HPDE6-E6E7 (cell line): ENCODE measurements around the gene SOAT2.
"Not testable (repeated sequence)": the region's sequence is repeated elsewhere in the genome, so short reads cannot be mapped to it uniquely, and the experiment has no call there.

ENCODE experiments used
- DNase-seq: peaks from one replicate; pipeline ENCODE4 v3.0.0; 2011; ENCODE audit warnings: missing footprints; ENCODE audit errors: extremely low spot score

The SOAT2 gene

DNA sequence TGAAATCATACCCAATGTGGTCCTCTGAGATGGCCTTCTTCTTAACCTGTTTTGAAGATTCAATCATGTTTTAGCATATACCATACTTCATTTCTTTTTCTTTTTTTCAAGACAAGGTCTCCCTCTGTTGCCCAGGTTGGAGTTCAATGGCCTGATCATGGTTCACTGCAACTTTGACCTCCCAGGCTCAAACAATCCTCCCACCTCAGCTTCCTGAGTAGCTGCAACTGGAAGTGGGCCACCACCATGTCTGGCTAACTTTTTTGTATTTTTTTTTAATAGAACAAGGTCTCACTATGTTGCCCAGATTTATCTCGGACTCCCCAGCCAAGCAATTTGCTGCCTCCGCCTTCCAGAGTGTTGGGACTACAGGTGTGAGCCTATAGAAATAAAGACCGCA, 30.4 kb downstream of the SOAT2 start:
- no peak for DNase-seq

DNA sequence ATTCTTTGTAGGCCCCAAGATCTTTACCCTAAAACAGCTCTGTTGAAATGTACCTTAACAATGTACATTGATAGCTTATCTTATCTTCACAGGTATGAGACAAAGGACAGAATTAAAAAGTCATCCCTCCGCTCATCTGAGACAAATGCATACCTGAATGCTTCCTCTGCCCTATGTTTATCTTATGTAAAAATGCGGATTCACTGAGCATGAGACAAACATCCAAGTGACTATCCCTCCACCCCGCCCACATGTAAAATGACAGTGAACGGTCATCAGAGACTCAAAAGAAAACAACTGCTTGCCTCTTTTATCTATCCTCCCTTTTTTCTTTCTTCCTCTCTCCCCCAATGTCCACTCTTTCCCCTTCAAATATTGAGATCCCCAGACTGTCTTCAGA, 40.1 kb downstream of the SOAT2 start:
- DNase-seq, result no peak

DNA sequence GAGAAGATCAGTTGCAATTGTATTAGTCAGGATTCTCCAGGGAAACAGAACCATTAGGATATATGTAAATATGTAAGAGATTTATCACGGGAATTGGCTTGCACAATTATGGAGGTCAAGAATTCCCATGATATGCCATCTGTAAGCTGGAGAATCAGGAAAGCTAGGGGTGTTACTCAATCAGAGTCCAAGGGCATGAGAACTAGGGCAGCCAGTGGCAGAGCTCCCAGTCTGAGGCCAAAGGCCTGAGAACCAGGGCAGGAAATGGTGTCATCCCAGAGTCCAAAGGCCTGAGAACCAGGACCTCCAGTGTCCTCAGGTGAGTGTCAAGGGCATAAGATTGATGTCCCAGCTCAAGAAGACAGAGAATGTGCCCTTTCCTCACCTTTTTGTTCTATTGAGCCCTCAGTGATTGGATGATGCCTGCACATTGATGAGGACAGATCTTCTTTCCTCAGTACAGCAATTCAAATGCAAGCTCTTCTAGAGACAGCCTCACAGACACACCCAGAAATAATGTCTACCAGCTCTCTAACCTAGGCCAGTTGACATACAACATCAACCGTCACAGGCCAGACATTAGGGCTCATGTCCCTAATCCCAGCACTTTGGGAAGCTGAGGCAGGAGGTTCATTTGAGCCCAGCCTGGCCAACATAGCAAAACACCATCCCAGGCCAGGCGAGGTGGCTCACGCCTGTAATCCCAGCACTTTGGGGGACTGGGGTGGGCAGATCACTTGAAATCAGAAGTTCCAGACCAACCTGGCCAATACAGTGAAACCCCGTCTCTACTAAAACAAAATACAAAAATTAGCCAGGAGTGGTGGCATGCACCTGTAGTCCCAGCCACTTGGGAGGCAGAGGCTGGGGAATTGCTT, 42.3 kb downstream of the SOAT2 start:
- no peak for DNase-seq

DNA sequence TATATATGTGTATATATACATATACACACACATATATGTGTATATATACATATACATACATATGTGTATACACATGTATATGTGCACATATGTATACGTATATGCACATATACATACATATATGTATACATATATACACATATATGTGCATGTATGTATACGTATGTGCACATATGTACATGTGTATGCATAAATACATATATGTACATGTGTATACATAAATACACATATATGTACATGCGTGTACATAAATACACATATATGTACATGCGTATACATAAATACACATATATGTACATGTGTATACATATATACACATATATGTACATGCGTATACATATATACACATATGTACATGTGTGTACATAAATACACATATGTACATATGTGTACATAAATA, 43.9 kb downstream of the SOAT2 start:
- DNase-seq, result no peak

DNA sequence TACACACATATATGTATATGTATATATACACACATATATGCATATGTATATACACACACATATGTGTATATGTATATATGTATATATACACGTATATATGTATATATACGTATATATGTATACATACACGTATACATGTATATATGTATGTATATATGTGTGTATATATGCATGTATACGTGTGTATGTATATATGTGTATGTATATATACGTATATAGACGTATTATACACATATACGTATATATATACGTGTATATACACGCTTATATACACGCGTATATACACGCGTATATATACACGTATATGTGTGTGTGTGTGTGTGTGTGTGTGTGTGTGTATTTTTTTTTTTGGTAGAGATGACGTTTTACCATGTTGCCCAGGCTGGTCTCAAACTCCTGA, 44.4 kb downstream of the SOAT2 start:
- DNase-seq, result no peak

DNA sequence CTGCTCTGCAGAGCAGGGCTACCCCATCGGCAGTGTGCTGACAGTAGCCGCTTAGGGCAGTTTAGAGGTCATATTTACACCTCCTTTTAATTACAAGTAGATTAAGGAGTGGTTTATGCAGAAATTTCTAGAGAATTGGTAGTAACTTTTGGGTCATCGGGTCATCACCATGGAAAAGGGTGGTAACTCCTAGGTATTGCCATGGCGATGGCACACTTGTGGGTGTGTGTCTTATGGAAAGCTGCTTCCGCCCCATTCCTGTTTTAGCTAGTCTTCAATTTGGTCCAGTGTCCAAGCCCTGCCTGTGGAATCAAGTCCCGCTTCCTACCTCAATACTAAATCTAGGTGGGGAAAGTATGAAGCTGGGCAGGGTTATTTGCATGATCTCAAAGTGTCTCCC, 47.8 kb downstream of the SOAT2 start:
- DNase-seq, result no peak

DNA sequence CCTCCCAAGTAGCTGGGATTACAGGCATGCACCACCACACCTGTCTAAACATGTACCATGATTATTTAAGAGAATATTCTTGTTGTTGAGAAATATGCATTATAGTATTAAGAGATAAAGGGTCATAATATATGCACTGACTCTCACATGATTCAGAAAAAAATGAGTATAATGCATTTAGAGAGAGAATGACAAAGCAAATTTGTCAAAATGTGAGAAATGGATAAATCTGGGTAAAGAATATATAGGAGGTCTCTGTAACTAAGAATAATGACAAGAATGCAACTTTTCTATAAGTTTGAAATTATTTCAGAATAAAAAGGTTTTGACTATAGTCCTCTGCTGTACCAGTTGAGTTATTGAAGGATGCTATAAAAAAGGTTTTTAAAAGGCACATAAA, 49.1 kb downstream of the SOAT2 start:
- no peak for DNase-seq

DNA sequence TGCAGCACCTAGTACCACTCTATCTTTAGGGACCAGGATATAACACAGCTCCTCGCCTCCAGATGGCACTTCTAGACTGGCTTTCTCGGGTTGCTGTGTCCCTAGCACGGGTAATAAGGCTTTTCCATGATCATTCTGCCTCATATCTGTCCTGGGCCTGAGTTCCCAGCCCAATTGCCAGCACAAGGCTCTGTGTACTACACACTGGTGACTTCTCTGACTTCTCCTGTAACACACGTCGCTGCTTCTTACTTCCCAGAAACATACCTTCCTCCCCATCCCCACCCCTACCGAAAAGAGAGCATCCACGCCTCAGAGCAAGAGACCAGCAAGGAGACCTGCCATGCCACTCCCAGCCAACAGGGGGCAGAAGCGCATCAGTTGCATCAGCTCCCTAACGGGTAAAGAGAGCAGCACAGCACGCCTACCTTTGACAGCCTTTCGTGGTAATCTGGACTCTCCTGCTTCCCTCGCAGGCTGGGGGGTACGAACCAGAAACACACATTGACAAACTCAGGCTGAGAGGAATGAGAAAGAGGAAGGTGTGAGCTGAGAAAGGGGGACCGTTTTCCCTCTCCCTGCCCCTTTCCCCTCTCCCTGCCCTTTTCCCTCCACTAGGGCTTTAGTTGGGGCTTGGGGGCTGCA, 56.0 kb downstream of the SOAT2 start:
- DNase-seq, result peak; percentile 76

DNA sequence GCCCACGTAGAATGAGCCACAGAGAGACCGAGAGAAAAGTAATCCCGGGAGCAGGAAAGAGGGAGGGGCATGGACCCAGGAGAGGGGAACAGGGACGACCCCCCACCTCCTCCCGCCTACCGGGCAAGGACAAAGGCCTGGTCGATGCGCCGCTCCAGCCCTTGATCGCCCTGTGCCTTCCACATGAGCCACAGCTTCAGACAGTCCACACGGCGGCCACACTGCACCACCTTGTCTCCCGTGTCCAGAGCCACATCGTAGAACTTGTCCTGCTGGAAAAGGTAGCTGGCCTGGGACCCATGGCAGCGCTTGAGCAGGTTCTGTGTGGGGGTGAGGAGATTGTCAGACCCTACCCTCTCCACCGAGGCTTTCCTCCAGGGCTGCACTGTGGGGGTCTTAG, 56.7 kb downstream of the SOAT2 start:
- DNase-seq, result no peak

DNA sequence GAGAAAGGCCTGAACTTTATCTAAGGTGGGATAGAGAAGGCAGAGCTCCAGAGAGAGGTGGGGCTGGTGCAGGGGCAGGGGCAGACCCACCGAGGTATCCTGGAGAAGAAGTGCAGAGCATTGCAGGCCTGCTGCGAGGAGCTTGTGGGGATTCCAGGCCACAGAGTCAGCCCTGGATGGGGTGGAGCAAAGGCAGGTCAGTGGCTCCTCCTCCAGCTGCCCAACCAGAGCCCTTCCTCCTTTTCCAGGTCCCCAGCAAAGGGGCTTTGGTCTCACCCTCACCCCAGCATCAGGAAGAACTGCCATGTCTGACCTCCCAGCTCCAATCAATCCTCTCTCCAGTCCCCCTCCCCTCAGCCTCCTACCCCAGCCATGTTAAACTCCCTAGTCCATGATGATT, 57.4 kb downstream of the SOAT2 start:
- DNase-seq, result no peak

DNA sequence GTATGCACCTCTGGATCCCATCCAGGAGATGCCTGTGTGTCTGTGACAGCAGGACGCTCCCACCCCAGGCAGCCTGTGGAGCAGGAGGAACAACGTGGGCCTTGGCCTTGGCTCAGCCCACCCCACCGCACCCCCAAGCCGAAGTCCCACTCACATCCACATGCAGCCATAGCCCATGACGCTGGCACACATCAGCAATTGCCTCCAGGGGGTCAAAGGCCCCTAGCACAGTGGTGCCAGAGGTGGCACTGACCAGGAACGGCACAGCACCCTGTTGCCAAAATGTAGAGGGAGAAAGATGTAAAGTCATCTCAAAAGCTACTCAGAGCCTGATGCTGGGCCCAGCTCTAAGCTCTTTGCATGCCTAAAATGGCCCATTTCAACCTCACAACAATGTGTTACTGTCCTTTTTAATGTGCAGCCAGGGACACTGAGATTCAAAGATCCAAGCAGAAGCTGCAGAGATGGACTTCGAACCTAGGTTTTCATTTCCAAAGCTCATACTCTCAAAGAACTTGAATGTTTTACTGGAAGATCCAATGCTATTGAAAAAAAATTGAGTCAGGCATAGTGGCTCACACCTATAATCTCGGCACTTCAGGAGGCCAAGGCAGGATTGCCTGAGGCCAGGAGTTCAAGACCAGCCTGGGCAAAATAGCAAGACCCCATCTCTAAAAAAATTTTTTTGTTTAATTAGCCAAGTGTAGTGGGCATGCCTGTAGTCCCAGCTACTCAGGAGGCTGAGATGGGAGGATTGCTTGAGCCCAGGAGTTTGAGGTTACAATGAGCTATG, 58.0 kb downstream of the SOAT2 start:
- no peak for DNase-seq

DNA sequence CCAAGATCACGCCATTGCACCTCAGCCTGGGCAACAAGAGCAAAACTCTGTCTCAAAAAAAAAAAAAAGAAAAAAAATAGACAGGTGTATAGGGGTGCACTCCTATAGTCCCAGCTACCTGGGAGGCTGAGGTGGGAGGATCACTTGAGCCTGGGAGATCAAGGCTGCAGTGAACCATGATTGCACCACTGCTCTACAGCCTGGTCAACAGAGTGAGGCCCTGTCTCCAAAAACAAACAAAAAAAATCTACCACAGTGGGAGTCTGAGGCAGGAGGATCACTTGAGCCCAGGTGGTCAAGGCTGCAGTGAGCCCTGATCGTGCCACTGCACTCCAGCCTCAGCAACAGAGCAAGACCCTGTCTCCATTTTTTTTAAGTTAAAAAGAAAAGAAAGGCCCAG, 59.7 kb downstream of the SOAT2 start:
- DNase-seq, result not testable (repeated sequence)

DNA sequence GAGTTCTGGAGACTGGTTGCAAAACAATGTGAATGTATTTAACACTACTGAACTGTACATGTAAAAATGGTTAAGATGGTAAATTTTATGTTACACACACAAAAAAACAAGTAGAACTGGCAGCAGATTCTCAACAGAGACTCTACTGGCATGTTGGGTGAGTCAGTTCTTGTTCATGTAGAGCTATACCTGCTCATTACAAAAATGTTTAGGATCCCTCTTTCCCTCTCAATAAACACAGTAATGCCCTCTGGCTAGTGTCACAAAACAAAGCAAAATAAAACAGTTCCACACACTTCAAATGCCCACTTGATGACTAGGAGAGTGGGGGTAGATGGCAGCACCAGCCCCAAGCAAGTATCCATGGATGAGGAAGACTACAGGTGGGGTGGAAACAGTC, 63.6 kb downstream of the SOAT2 start:
- DNase-seq, result no peak

DNA sequence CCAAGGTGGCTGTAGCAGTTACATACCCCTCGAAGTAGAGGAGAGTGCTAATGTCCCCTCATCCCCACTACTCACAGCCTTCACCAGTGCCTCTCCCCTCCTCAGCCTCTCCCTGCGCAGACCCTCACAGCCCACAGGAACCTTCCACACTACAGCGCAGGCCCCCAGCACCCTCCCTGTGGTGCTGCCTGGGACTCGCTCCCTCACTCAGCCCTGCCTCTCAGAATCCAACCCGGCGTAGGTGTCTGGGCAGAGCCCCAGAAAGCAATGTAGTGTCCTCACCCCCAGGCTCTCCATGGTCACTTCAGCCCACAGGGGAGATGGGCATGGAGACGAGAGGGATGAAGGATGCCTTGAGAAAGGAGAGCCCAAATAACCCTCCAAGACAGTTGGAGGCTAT, 66.4 kb downstream of the SOAT2 start:
- DNase-seq, result no peak

DNA sequence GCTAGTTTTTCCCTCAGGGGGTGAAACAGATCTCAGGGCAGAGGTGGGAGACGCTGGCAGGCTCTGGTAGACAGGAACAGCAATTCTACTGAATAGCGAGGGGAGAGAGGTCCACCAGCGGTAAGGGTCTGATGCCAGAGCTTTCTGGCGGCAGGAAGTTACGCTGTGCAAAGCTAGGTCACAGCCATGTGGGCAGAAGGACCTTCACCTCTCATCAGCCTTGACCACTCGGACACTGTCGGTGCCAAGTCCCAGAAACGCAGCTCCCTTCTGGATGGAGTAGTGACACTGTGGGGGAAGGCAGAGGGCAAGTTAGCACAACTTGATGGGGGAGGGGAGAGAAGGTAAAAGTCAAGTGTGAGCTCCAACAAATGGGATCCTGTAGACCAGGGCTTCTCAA, 66.9 kb downstream of the SOAT2 start:
- no peak for DNase-seq

DNA sequence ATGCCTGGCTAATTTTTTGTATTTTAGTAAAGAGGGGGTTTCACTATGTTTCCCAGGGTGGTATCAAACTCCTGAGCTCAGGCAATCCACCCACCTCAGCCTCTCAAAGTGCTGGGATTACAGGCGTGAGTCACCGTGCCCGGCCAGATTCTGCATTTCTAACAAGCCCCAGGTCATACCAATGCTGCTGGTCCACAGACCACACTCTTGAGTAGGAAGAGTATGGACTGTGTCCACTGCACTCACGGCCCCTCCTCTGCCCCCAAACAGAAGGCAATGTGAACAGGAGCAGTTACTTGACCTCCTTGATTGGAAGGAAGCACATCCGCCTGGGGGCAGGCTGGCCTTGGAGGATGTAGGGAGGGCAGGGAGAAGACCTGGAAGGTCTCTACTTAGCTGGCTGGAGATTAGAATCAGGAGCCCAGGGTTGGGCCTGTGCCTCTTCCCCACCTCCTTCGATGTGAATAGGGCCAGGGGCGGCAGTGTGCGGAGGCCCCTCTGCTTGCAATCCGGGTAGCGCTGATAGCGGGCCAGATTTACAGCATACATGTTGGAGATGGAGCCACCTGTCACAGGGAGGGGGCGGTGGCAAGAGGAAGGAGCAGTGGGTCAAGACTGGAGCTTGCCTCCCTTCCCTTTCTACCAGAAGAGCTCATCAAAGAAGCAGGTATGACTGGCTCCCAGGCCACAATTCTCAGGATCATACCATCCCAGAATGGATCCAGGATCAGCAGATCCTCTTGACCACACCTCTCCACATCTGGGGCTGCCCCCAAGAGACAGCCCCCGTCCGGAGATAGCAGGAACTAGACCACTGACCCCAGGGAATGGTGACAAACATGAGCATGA, 67.8 kb downstream of the SOAT2 start:
- no peak for DNase-seq

DNA sequence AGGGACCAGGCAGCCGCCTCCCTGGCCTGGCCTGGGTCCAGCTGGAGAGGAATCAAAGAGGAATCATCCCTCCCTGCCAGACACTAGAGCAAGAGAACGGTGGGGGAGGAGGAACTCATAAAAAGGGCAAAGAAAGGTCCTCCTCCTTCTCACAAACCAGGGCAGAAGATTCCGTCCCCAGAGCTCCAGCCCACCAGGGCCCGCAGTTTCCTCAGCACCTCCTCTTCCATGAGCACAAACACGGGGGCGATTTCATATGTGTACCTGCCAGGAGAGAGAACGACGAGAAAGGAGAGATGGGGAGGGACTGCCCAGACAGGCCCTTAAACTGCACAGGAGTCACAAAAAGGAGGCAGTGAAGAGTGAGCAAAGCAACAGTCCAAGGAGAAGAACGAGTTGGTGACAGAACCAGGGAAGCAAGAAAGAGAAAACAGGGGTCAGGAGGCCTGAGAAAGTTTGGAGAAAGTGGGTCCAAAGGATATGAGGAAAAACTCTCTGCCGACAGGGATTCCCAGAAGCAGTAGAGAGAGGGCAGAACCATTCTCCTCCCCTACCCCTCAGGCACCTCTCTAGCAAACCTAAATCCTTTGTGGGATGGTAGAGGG, 68.5 kb downstream of the SOAT2 start:
- no peak for DNase-seq

DNA sequence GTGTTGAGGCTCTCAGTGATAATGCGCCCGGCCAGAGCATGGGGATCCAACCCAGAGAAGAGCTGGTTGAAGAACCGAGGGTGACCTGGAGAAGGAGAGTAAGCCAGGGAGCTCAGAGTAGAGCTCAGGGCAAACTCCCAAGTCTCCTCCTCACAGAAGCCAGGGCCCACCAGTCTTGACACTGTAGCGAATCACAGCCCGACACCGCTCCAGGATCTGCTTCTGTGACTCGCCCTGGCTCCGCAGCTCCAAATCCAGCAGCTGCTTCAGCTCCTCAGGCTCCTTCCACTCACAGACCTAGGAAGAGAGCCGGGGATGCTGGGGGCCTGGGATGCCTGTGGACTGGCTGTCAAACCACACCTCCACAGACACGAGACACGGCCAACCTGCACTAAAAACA, 69.1 kb downstream of the SOAT2 start:
- DNase-seq, result no peak

DNA sequence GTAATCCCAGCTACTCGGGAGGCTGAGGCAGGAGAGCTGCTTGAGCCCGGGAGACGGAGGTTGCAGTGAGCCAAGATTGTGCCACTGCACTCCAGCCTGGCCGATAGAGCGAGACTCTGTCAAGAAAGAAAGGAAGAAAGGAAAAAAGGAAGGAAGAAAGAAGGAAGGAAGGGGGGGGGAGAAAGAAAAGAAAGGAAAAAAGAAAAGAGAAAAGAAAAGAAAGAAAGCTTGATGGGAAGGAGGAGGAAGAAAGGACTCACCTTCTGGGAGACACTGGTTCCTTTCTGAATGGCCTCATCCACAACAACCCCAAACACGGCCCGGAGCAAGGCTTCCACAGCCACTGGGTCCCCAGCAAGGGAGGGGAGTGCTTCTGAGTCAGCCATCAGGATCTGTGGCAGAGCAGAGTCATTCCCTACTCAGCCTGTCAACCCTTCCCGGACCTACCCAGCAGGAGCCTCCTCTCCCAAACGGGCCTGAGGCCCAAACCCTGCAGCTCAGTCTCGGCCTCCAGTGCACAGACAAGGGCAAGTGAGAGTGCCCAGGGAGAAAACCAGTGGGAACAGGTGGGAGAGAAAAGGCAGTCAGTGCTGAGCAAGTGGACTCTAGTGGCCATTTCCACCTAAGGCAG, 69.9 kb downstream of the SOAT2 start:
- no peak for DNase-seq
